ENCODE measurements around the gene AFAP1L1. TPM values are rescaled to one million over a fixed set of nuclear protein-coding genes. Genes with fewer than 3 reads are reported as not detected.

AFAP1L1 gene
- total RNA-seq, 1 experiment from 2014 or later, result 2.0 TPM

DNA sequence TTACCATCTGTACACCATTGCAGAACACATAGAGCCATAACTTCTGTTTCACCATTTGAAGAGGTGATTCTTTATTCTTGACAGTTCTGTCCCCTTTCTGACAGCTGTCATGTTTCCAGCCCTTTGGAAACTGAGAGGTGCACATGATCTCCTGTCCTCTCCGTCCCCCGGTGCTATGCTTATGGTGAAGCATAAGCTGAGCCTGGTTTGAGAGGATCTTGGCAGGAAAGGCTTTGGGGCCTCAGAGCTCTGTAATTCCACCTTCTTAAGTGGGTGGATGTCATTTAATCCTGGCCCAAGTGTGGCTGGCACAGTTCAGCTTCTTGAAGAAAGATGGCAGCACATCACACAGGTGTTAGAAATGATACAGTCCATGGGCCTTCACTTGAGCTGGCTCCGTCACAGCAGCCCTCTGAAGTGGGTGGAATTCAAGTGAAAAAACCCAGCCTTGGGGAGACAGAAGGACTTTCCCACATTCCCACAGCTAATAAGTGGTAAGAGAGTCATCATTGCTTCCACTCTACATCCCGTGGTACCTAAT, 43.0 kb downstream of the AFAP1L1 start:
- no peak for DNase-seq (ENCODE audit: low spot score)

DNA sequence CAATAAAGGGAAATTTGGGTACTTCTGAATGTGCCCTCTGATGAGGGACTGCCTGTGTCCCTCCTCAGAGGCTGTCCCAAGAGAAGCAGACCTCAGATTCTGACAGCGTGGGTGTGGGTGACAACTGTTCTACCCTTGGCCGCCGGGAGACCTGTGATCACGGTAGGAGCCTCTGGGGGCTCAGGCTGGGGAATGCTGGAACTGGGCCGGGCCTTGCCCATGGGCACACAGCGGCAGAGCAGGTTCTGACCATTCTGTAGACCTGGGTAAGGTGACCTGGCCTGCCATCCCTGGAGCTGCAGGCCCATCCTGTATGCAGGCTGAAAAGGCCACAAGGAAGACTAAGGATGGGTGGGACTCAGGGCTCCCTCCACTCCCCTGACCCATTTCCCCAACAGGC, 44.1 kb downstream of the AFAP1L1 start:
- DNase-seq (ENCODE audit: low spot score), result no peak

DNA sequence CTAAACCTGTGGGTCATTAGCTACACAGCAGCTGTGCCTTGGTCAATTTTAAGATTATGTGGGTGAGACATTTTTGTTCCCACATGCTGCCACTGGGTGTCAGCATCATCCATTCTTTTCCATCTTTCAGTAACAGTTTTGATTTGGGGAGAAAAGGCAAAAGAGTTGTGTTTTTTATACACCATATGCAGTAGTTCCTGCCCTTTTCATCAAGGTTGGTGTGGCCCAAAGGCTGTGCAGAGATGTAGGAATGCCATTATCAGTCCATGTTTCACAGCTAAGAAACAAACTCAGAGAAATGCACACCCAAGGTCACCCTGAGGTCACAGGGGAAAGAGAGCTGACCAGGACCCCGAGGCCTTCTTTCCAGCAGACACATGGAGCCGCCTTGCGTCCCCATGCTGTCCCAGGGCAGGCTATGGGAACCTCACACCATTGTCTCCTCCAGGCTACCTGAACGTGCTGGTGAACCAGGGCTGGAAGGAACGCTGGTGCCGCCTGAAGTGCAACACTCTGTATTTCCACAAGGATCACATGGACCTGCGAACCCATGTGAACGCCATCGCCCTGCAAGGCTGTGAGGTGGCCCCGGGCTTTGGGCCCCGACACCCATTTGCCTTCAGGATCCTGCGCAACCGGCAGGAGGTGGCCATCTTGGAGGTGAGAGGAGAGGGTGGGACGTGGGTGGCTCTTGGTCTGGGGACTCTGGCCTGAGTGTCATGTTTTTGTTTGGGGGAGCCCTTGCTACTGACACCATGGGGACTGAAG, 45.8 kb downstream of the AFAP1L1 start:
- peak; percentile 52 for DNase-seq (ENCODE audit: low spot score)

DNA sequence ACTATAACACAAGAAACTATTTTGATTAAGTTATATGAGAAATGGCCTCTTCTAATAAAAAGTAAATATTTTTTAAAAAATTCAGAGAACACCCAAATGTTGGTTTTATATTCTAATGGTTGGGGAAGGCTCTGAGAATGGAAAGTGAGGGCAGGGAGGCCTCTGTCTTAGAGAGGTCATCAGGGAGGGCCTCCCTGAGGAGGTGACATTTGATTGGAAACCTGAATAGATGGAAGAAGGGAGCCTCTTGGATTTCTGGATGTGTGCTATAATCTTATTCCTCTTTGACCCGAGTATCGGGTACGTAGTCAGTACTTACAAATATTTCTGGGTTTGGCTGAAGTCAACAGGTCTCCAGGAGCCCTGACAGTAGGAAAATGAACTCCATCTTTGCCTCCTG, 47.5 kb downstream of the AFAP1L1 start:
- no peak for DNase-seq (ENCODE audit: low spot score)

DNA sequence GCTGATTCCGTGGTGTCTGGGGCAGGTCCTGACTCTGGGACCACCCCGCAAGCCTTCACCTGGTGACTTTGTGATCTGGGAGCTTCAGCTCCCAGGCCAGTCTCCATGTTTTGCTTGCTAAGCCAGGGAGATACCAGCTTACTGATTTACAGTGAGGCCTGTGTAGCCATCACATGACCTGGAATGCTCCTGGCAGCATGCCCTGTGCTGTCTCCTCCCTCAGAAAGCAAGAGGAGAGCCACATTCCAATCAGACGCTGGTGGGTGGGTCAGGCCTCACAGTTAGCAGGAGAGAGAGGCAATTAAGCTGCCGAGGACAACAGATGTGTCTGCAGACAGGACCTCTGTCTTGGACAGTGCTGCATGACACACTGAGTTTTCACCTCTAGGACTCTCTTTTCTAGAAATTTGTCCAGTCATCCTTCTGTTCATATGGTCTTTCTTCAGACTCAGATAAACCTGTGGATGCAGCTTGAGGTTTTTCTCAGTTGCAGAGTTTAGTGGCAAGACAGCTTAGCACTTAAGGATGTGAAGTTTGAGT, 49.2 kb downstream of the AFAP1L1 start:
- peak; percentile 95 for DNase-seq (ENCODE audit: low spot score)

DNA sequence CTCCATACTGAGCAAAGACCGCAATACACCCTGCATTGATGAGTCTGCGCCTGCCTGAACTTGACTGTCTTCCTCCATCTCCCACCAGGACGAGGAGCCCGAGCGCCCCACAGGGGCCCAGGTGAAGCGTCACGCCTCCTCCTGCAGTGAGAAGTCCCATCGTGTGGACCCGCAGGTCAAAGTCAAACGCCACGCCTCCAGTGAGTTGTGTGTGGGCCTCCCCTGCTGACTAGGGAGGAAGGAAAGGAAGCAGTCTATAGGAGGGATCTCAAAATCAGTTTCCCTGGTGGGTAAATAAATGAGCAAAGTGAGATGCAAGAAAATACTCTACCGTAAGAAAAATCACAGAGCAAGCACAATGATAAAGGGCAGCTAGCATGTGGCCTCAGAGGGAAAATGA, 50.9 kb downstream of the AFAP1L1 start:
- no peak for DNase-seq (ENCODE audit: low spot score)

DNA sequence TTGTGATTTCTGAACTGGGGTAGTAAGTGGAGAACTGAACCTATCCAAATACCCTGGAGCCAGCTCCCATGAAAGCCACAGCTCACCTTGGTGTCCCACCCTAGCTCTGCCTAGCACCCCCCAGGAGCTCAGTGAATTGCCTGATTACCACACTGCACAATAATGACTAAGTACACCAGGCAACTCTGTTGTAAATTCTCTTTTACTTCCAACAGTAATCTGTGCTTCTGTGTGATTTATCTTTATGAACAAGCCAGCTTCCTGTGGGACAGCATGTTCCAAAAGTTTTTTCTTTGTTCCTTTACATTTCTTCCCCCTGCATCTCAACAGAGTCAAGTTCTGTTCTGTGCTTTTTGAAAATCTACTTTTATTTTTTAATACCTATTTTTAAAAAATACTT, 51.6 kb downstream of the AFAP1L1 start:
- no peak for DNase-seq (ENCODE audit: low spot score)

DNA sequence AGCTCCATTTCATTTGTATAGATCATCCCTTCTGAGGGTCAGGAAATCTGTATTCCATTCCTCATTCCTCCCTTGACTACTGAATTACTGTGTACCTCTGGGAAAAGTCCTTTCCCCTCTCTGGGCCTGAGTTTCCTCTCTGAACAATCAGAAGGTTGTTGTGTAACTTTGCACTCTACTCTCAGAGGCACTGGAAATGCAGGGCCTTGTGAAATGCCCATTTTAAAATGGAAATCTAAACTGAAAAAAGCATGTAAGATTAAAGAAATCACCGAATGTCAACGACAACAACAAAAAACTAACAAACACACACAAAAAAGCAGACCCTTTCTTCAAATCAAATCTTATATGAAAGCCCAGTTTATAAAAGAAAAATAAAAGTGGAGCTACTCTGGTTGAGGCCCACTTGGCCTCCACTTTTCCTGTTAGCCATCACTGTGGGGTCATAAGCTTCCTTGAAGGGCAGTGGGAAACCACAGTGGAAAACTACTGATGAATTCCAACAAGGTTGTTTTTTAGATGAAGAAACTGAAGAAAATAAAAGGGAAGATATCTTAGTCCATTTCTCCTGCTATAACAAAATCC, 52.1 kb downstream of the AFAP1L1 start:
- DNase-seq (ENCODE audit: low spot score), result no peak

DNA sequence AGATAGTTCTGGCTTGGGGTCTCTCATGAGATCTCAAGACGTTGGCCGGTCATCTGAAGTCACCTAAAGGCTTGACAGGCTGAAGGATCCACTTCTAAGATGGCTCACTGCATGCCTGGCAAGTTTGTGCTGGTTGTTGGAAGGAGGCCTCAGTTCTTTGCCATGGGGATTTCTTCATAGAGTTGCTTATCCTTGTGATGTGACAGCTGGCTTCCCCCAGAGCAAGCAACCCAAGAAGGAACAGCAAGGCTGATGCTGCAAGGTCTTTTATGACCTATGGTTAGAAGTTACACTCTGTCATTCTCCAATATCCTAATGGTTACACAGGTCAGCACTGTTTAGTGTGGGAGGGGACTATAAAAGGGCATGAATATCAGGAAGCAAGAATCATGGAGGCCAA, 53.0 kb downstream of the AFAP1L1 start:
- no peak for DNase-seq (ENCODE audit: low spot score)

DNA sequence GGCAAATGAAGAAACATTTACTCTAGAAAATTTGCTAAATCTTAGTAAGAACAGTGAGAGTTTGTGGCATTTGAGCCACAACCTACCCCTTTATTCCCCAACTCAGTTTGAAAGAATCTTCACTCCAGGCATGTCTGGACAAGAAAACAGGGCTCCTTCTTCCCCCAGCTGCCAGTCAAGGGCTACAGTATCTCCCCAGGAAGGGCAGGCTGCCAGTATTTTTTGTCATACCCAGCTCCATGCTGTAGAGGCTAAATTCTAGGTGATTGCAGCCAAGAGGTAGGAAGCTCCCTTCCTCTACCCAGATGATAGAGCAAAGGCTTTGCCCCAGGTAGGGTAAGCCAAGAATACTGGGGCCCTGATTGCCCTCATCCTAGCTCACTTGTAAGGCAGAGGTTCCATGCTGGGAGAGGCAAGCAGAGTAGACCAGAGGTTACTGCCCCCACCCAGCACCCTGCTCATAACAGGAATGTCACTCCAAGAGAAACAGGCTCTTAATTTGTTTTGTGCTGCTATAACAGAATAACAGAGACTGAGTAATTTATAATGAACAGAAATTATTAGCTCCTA, 53.6 kb downstream of the AFAP1L1 start:
- no peak for DNase-seq (ENCODE audit: low spot score)

DNA sequence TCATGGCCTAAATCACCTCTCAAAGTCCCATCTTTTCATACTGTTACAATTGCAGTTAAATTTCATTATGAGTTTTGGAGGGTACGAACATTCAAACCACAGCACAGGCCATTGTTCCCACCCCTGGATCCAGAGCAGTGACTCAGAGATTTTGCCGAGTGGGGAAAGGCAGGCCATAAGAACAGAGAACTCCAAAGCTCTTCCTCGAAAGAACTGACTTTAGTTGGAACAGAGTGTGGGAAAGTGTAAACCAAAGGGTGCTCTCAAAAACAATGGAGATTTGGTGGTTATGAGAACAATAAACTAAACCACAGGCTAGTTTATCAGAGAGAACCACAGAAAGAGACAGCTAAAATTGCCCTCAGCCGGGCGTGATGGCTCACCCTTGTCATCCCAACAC, 54.2 kb downstream of the AFAP1L1 start:
- no peak for DNase-seq (ENCODE audit: low spot score)

DNA sequence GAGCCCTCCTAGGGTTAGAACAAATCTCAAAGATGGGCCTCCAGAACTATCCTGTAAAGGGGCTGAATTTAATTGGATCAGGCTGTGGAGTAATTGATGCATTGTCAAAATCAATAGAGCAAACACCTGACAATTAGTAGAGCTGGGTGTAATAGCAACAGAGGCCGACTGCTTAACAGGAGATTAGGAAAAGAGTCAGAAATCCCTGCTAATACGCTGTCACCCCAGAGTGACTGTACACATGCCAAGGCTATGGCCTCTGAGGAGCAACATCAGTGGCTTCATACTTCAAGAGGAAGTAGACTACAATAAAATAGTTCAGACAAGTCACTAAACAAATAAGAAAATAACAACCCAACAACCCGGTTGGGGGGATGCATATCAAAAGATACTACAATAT, 55.0 kb downstream of the AFAP1L1 start:
- DNase-seq (ENCODE audit: low spot score), result no peak

DNA sequence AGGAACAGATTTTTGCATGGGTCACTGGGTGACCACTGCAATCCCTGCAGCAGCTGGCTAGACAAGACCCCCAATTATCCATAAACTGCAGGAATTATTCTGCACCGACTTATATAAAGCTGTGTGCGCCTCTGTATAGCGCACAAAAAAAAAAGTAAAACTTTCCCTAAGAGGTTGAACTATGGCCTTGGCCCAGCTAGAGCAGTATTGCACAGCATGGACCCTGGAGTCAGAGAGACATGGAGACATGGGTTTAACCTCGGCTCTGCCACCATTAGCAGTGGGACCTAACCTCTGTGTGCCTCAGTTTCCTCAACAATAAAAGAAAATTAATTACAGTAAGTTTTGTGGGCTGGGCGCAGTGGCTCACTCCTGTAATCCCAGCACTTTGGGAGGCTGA, 56.5 kb downstream of the AFAP1L1 start:
- no peak for DNase-seq (ENCODE audit: low spot score)

DNA sequence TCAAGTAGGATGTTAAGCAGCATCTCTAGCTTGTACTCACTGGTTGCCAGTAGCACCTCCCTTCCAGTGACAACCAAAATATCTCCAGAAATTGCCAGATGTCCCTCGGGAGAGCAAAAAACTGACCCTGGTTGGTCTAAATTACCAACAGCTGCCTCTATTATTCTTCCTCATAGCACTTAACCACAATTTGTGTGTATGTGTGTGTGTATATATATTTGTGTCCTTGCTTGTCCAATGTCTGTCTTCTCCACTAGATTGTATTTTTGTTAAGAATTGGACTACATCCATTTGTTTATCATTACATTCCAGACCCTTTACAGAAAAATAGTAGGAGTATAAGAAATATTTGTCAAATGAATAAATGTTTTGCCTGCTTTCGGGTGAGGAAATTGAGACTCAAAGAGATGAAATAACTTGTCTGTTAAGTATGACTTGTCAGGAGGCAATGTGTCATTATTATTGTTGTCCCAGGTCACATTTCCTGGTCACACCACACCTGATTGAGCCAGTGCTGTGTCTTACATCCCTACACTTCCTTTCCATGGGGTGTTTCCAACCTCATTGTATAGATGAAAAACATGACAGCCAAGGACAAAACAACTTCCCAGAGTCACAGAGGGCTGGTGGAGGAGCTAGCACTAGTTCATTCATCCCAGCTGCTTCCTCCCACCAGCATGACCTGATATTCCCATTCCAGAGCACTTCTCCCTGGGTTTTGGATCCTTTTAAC, 62.2 kb downstream of the AFAP1L1 start:
- no peak for DNase-seq (ENCODE audit: low spot score)

DNA sequence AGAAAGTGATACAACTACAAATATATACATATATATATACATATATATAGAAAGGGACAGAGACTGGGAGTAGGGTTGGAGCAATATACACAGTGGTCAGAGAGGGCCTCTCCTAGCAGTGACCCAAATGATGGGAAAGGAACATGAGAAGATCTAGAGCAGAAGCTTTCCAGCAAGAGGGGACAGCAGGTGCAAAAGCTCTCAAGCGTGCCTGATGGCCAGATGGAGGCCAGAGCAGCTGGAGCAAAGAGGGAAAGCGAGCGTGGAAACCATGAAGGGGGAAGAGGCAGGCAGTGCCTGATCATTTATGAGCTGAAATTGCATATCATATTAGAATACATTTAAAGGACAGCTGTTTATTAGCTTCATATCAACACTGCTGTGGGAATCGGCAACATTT, 66.1 kb downstream of the AFAP1L1 start:
- no peak for DNase-seq (ENCODE audit: low spot score)

DNA sequence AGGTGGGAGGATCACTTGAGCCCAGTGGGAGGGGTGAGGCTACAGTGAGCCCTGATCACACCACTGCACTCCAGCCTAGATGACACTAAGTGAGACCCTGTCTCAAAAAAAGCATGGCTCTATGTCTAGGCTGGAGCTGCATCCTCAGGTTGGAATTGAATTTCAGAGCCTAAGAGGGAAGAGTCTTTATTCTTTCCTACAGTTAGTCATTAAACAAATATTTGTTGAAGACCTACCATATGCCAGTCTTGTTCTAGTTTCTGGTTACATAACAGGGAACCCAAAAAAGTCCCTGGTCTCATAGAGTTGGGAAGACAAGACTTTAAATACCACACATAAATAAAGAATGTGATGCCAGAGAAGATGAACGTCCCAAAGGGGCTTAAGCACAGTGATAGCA, 66.7 kb downstream of the AFAP1L1 start:
- DNase-seq (ENCODE audit: low spot score), result no peak

DNA sequence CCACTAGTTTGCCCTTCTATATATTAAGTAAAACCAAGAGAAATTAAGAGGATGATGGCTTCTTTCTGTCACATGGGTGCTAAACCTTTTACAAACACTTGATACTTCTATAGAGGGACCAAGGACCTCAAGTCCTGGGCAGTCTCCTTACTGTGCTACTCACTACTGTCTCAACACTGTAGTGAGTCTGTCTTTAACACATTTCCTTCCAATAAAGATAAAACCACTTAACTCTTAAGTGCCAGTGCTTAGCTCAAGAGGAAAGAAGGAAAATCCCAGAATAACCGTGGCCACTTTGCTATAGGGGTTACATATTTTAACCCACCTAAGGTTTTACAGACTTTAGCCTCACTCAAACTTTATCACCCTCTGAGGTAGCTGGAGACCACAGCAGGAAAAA, 69.3 kb downstream of the AFAP1L1 start:
- DNase-seq (ENCODE audit: low spot score), result no peak

DNA sequence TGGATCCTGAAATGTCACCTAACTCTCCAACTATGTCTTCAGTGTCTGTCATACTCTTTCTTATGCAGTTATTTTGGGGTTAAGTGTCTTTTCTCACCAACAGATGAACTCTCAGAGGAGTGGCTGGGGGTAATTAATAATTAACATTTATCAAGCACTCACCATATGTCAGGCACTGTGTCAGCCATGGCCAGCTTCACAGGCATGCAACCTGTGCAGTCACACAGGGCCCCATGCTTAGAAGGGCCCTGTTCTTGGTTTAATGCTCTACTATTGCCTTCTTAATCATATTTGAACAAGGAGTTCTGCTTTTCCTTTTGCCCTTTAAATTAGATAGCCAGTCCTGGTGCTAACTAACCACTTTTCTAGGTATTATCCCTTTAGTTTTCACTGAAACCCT, 70.2 kb downstream of the AFAP1L1 start:
- DNase-seq (ENCODE audit: low spot score), result no peak

DNA sequence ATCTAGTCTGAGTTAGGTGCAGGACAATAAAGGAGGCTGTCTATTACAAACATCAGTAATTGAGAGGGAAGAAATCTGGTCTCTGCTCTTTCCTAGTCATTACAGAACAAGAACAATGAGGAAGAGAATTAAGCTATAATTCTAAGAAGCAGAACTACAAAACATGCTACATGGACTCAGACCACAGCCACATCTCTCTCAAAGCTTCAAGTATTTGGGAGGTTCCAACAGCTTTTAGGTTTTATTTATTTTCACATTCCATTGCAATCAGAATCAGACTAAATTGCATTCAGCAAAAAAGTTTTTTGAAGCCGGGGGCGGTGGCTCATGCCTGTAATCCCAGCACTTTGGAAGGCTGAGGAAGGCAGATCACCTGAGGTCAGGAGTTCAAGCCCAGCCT, 72.5 kb downstream of the AFAP1L1 start:
- DNase-seq (ENCODE audit: low spot score), result no peak

DNA sequence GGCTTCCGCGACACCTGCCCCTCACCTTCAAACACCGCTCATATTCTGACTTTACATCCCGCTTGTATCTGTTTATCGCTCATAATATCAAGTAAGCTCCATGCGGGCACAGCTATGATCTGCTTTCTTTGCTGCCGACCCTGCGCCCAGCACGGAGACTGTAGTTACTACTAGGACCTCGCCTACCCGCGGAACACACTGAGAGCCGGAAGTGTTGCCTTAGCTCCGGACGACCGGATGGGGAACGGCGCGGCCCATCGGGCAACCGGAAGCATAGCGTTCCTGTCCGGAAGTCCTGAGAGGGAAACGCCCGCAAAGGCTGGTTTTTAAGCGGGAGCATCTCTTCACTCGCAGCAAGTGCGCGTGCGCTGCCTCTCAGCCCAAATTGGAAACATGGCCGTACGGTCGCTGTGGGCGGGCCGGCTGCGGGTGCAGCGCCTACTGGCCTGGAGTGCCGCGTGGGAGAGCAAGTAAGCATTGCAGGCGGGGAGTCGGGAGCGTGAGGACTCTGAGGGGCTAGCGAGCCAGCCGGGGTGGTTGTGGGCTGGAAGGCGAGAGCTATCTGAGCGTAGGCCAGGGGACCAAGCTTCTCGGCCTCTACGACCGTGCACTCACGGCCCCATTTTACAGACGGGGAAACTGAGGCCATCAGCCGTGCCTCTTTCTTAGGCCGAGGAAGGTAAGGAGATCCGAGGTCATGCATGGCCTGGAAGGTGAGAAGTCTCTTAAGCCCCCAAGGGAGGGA, 73.7 kb downstream of the AFAP1L1 start, which contains the start of gene GRPEL2:
Gene GRPEL2, plus strand, starts transcription at position 353 of the 745 bp plus-strand sequence. Its CDS starts 41 bp downstream, at position 394.
- DNase-seq (ENCODE audit: low spot score), result peak; percentile 96

DNA sequence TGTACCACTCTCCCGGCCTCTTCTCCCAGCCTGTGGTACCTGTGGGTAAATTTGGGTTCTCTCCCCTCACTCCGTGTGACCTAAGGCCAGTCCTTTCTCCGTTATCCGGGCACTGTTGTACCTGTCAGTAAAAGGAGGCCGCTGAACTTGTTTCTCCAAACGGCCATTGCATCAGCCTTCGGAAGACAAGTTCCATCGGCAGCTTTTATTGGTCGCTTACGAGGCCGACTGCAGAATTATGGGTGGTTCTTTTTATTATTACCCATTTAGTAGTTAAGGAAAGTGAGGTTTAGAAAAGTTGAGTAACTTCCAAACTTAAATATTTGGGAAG, 74.2 kb downstream of the AFAP1L1 start:
- DNase-seq (ENCODE audit: low spot score), result no peak
